Measurements from ENCODE around the gene ALG14. TPM values are rescaled to one million over a fixed set of nuclear protein-coding genes. Genes with fewer than 3 reads are reported as not detected.

Gene ALG14
- total and polyA plus RNA-seq, 2 donors from 2014 or later, result 8.6 to 11.3 TPM

DNA sequence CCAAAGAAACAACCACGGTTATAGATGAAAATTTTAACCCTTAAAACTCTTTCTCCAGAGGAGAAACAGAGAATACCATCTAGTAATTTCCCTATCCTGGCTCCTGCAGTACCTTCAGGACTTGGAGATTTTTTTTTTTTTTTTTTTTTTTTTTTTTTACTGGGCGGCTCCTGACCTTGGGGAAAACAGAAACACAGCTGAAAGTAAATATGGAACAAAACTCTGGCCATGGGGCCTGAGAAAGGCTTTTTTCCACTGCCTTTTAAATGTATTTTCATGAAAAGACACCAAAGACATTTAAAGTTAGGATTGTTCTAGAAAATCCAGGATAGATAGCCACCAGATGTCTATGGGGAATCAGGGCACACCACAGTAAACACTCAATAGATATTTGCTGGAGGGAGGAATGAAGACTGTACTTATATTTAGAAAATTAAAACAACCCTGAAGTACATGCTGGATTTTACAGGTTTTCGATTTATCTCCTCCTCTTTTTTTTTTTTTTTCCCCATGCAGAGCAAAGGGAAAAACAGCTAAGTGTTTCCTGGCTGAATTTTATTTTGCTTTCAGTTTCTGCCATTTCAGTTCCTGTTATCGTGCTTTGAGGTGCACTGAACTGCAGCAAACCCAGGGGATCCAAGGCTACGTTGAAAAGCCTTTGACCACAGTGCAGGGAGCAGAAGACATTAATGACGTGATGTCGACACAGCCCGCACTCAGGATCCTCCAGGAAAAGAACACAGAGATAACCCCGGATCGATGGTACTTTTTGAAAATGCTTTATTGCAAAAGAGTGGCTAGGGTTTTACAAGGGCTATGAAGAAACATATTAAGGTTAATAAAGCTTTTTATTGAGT, 110.1 kb downstream of the ALG14 start:
- FAIRE-seq (no peak), DNase-seq (peak in 1 of 5 donors; percentile 37)
- intact Hi-C loops (cut with DNase I), result no loop called here
- Histone ChIP-seq H3K27me3 (ENCODE audit: control insufficient read depth, insufficient read depth, low read length) (no peaks in the 10 kb centered on the region), H3K27ac (ENCODE audit: low read depth in 2 of 2, low read length in 2 of 2) (peak overlapping the region; percentile 90 to 91), H3K9ac (ENCODE audit: low read length in 3 of 3) (peak overlapping the region in 2 of 3 donors; percentile 54 to 87), H3K9me3 (ENCODE audit: control insufficient read depth in 2 of 3, insufficient read depth in 1 of 3, low read length in 3 of 3) (no peaks in the 10 kb centered on the region), H3K36me3 (ENCODE audit: control insufficient read depth in 2 of 3, insufficient read depth in 3 of 3, low read length in 3 of 3) (no peaks in the 10 kb centered on the region), H3K4me1 (ENCODE audit: control insufficient read depth in 2 of 3, insufficient read depth in 2 of 3, low read depth in 1 of 3, low read length in 3 of 3) (peaks cover 0 to 13% (median 0%) of the 10 kb centered on the region in 3 donors), H3K4me3 (ENCODE audit: low read length in 3 of 3) (peak overlapping the region in 2 of 3 donors; percentile 48 to 67)
- TF ChIP-seq, protein P1, sequence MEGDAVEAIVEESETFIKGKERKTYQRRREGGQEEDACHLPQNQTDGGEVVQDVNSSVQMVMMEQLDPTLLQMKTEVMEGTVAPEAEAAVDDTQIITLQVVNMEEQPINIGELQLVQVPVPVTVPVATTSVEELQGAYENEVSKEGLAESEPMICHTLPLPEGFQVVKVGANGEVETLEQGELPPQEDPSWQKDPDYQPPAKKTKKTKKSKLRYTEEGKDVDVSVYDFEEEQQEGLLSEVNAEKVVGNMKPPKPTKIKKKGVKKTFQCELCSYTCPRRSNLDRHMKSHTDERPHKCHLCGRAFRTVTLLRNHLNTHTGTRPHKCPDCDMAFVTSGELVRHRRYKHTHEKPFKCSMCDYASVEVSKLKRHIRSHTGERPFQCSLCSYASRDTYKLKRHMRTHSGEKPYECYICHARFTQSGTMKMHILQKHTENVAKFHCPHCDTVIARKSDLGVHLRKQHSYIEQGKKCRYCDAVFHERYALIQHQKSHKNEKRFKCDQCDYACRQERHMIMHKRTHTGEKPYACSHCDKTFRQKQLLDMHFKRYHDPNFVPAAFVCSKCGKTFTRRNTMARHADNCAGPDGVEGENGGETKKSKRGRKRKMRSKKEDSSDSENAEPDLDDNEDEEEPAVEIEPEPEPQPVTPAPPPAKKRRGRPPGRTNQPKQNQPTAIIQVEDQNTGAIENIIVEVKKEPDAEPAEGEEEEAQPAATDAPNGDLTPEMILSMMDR (IDR thresholded peaks at IDR 0.05; ENCODE audit: borderline replicate concordance, extremely low read depth, insufficient read depth), result no peak

DNA sequence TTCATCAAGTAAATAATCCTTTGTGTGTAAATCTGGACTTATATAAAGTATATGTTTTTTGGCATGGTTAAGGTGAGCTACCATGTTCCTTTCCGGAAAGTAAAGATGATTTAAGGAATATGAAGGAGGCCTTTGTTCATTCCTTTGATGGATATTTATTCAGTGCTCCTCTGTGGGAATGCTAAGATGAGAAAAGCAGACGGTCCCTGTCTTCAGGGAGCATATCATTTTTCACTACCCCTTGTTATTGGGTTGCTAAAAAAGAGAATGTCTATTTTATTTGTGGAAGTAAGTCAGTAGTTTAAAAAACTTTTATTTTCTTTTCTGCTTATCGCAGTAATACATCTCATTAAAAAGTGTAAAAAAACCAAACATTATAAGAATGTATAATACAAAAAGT, 110.8 kb downstream of the ALG14 start:
- Histone ChIP-seq H3K9ac (ENCODE audit: low read length in 3 of 3) (peak overlapping the region in 1 of 3 donors; percentile 17), H3K9me3 (ENCODE audit: control insufficient read depth in 2 of 3, insufficient read depth in 1 of 3, low read length in 3 of 3) (no peaks in the 10 kb centered on the region), H3K27me3 (ENCODE audit: control insufficient read depth, insufficient read depth, low read length) (no peaks in the 10 kb centered on the region), H3K36me3 (ENCODE audit: control insufficient read depth in 2 of 3, insufficient read depth in 3 of 3, low read length in 3 of 3) (no peaks in the 10 kb centered on the region), H3K4me3 (ENCODE audit: low read length in 3 of 3) (peak overlapping the region in 1 of 3 donors; percentile 7), H3K4me1 (ENCODE audit: control insufficient read depth in 2 of 3, insufficient read depth in 2 of 3, low read depth in 1 of 3, low read length in 3 of 3) (peaks cover 0 to 13% (median 0%) of the 10 kb centered on the region in 3 donors), H3K27ac (ENCODE audit: low read depth in 2 of 2, low read length in 2 of 2) (peak overlapping the region in 1 of 2 donors; percentile 90)
- TF ChIP-seq, protein P1 (IDR thresholded peaks at IDR 0.05; ENCODE audit: borderline replicate concordance, extremely low read depth, insufficient read depth), result no peak
- FAIRE-seq (no peak), DNase-seq (no peak)
- intact Hi-C loops (cut with DNase I), result no loop called here

DNA sequence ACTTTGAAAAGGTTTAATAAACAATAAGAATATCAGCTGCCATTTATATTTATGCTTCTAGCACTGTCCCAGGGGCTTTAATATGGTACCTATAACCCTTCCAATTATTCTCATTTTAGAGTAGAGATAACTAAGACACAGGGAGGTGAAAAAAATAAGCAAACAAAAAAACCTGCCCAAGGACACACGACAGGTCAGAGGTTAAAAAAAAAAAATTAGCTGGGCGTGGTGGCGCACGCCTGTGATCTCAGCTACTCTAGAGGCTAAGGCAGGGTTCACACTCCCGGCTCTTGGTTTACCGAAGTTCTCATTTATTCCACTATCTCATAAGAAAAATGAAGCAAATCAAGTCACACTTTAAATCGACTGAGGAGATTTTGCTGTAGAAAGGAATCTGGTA, 111.2 kb downstream of the ALG14 start:
- Histone ChIP-seq H3K9me3 (ENCODE audit: control insufficient read depth in 2 of 3, insufficient read depth in 1 of 3, low read length in 3 of 3) (no peaks in the 10 kb centered on the region), H3K27me3 (ENCODE audit: control insufficient read depth, insufficient read depth, low read length) (no peaks in the 10 kb centered on the region), H3K36me3 (ENCODE audit: control insufficient read depth in 2 of 3, insufficient read depth in 3 of 3, low read length in 3 of 3) (no peaks in the 10 kb centered on the region), H3K4me3 (ENCODE audit: low read length in 3 of 3) (no peak overlapping the region), H3K9ac (ENCODE audit: low read length in 3 of 3) (peak overlapping the region in 1 of 3 donors; percentile 17), H3K4me1 (ENCODE audit: control insufficient read depth in 2 of 3, insufficient read depth in 2 of 3, low read depth in 1 of 3, low read length in 3 of 3) (peaks cover 0 to 13% (median 0%) of the 10 kb centered on the region in 3 donors), H3K27ac (ENCODE audit: low read depth in 2 of 2, low read length in 2 of 2) (no peak overlapping the region)
- intact Hi-C loops (cut with DNase I), result no loop called here
- DNase-seq (no peak), FAIRE-seq (no peak)
- TF ChIP-seq, protein P1 (IDR thresholded peaks at IDR 0.05; ENCODE audit: borderline replicate concordance, extremely low read depth, insufficient read depth), result no peak

All from kidney (tissue), 14 donors.